Panc1 (cell line): ENCODE results near the gene VMAC.

Experiments
- POLR2AphosphoS5 ChIP-seq: IDR thresholded peaks from 2 replicates; pipeline ENCODE4 v1.6.1; 2012; ENCODE audit warnings: mild to moderate bottlenecking, low read depth, low read length, moderate library complexity
- REST ChIP-seq, 2 experiments: IDR thresholded peaks; 2 replicates each; pipeline ENCODE4 v1.6.1; 2011 to 2012; ENCODE audit warnings: low read depth in 2 of 2, control low read depth in 1 of 2, low read length in 1 of 2, mild to moderate bottlenecking in 1 of 2, moderate library complexity in 1 of 2; ENCODE audit not compliant: insufficient read depth in 1 of 2
- TCF7L2 ChIP-seq: IDR thresholded peaks from 2 replicates; pipeline ENCODE4 v1.6.1; 2011; ENCODE audit warnings: mild to moderate bottlenecking, low read depth, low read length, inconsistent platforms
- TF ChIP-seq, protein P1 (sequence below): fragments of 450-650 bp; IDR thresholded peaks from 2 replicates; pipeline ENCODE4 v1.5.1; 2017; ENCODE audit warnings: mild to moderate bottlenecking

- TF ChIP-seq, protein P1, sequence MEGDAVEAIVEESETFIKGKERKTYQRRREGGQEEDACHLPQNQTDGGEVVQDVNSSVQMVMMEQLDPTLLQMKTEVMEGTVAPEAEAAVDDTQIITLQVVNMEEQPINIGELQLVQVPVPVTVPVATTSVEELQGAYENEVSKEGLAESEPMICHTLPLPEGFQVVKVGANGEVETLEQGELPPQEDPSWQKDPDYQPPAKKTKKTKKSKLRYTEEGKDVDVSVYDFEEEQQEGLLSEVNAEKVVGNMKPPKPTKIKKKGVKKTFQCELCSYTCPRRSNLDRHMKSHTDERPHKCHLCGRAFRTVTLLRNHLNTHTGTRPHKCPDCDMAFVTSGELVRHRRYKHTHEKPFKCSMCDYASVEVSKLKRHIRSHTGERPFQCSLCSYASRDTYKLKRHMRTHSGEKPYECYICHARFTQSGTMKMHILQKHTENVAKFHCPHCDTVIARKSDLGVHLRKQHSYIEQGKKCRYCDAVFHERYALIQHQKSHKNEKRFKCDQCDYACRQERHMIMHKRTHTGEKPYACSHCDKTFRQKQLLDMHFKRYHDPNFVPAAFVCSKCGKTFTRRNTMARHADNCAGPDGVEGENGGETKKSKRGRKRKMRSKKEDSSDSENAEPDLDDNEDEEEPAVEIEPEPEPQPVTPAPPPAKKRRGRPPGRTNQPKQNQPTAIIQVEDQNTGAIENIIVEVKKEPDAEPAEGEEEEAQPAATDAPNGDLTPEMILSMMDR: no peak
- TF ChIP-seq POLR2AphosphoS5: no peak
- no peak for TF ChIP-seq TCF7L2
- no peak for TF ChIP-seq REST (IDR thresholded peaks at IDR 0.05; ENCODE audit: insufficient read depth in 1 of 2, low read depth in 2 of 2, low read length in 1 of 2)
Measured at GRCh38 chr19:5932146-5932545, 27.5 kb downstream of the VMAC start.
